Endodermal cell (in vitro differentiated cells): ENCODE results near the gene PAMR1. TPM values are rescaled to one million over a fixed set of nuclear protein-coding genes. Genes with fewer than 3 reads are reported as not detected.

Experiments
- DNase-seq: peaks from one replicate; pipeline ENCODE4 v3.0.0-alpha.2; 2017
- H3K27ac ChIP-seq: 2 replicates; pipeline ENCODE4 v1.5.1; 2013; ENCODE audit warnings: mild to moderate bottlenecking, low read depth, low read length, moderate library complexity
- H3K27me3 ChIP-seq: 2 replicates; pipeline ENCODE4 v1.6.1; 2013; ENCODE audit warnings: mild to moderate bottlenecking, low read length, moderate library complexity; ENCODE audit not compliant: insufficient read depth, control insufficient read depth, poor library complexity, severe bottlenecking
- H3K36me3 ChIP-seq: 2 replicates; pipeline ENCODE4 v1.7.0; 2013; ENCODE audit warnings: mild to moderate bottlenecking, low read length, moderate library complexity; ENCODE audit not compliant: control insufficient read depth, insufficient read depth
- H3K4me1 ChIP-seq: one replicate; pipeline ENCODE4 v1.7.0; 2013; ENCODE audit warnings: low read length; ENCODE audit not compliant: control insufficient read depth, insufficient read depth
- H3K4me3 ChIP-seq: 2 replicates; pipeline ENCODE4 v1.5.1; 2013; ENCODE audit warnings: mild to moderate bottlenecking, low read length, moderate library complexity
- H3K9ac ChIP-seq: 2 replicates; pipeline ENCODE4 v1.6.1; 2013; ENCODE audit warnings: mild to moderate bottlenecking, low read length, moderate library complexity; ENCODE audit not compliant: poor library complexity, severe bottlenecking; ENCODE audit errors: extremely low read depth
- H3K9me3 ChIP-seq: 2 replicates; pipeline ENCODE4 v1.6.1; 2013; ENCODE audit warnings: mild to moderate bottlenecking, low read length, moderate library complexity; ENCODE audit not compliant: control insufficient read depth
- H3K27ac Mint-ChIP-seq: 2 replicates; pipeline ENCODE4 v1.8.0; 2020; ENCODE audit warnings: mixed read lengths
- H3K27me3 Mint-ChIP-seq: 2 replicates; pipeline ENCODE4 v1.8.0; 2021; ENCODE audit warnings: mild to moderate bottlenecking, mixed read lengths; ENCODE audit not compliant: insufficient read depth
- H3K36me3 Mint-ChIP-seq: 2 replicates; pipeline ENCODE4 v1.8.0; 2020; ENCODE audit warnings: low read depth, mixed read lengths
- H3K4me1 Mint-ChIP-seq: 2 replicates; pipeline ENCODE4 v1.8.0; 2020; ENCODE audit warnings: mixed read lengths
- H3K4me3 Mint-ChIP-seq: 2 replicates; pipeline ENCODE4 v1.8.0; 2020; ENCODE audit warnings: mild to moderate bottlenecking, moderate library complexity, mixed read lengths
- H3K9me3 Mint-ChIP-seq: 2 replicates; pipeline ENCODE4 v1.8.0; 2020; ENCODE audit warnings: mild to moderate bottlenecking, mixed read lengths
- CTCF ChIP-seq: fragments of 200-600 bp; sonication (generic); conservative IDR thresholded peaks from 2 replicates; pipeline ENCODE4 v1.5.0; 2021; ENCODE audit warnings: antibody characterized with exemption, mild to moderate bottlenecking
- WGBS, 2 experiments: methylation state at CpG; one replicate each; pipeline versions ENCODE4 v1.1.5 to v1.1.7; 2013; ENCODE audit warnings: missing lambda C conversion rate in 2 of 2, mixed read lengths in 1 of 2; ENCODE audit not compliant: insufficient coverage in 1 of 2, insufficient read length in 1 of 2; 5-methylcytosine and 5-hydroxymethylcytosine counted together
- total RNA-seq, 2 donors: library from RNA; stranded (reverse); fragmentation: NEBNext Ultra II Directional in 1 of 2; extraction: Animal tissue kit (Norgen Biotek cat#: 25700) in 1 of 2; gene quantifications; 2 replicates in 1 of 2; 3 replicates in 1 of 2; pipeline ENCODE4 v1.2.1, GENCODE V29; 2021

PAMR1 gene
- total RNA-seq, 2 donors from 2014 or later: 55.3 to 79.0 TPM

- WGBS, 2 experiments: 70 to 94% methylated on average over 1 of the region's 1 CpG
- no peak overlapping the region for H3K27ac ChIP-seq
- peaks cover 6% of the 10 kb centered on the region for H3K36me3 Mint-ChIP-seq
These were observed 126.5 kb downstream of the PAMR1 start for GRCh38 chr11:35398881-35399280.

GRCh38 chr11:35394941-35395340, 130.5 kb downstream of the PAMR1 start:
- Mint-ChIP-seq H3K27me3 (peaks cover 21% of the 10 kb centered on the region), H3K36me3 (peaks cover 6% of the 10 kb centered on the region), H3K4me1 (peaks cover 5% of the 10 kb centered on the region)

More at GRCh38 chr11:35398881-35399280, 126.5 kb downstream of the PAMR1 start:
- no peak for DNase-seq
- Histone ChIP-seq H3K36me3 (peaks cover 6% of the 10 kb centered on the region), H3K27me3 (no peaks in the 10 kb centered on the region), H3K4me3 (peak overlapping the region; percentile 31), H3K9ac (no peak overlapping the region), H3K9me3 (peaks cover 37% of the 10 kb centered on the region), H3K4me1 (peaks cover 7% of the 10 kb centered on the region)
- Mint-ChIP-seq H3K9me3 (peaks cover 36% of the 10 kb centered on the region), H3K4me1 (peaks cover 24% of the 10 kb centered on the region), H3K27ac (no peak overlapping the region), H3K4me3 (no peak overlapping the region), H3K27me3 (peaks cover 8% of the 10 kb centered on the region)
- TF ChIP-seq CTCF: no peak

GRCh38 chr11:35393098-35393497, 132.3 kb downstream of the PAMR1 start:
- Histone ChIP-seq H3K9me3 (peaks cover 9% of the 10 kb centered on the region), H3K36me3 (no peaks in the 10 kb centered on the region), H3K4me1 (no peaks in the 10 kb centered on the region), H3K27me3 (no peaks in the 10 kb centered on the region), H3K4me3 (no peak overlapping the region), H3K27ac (no peak overlapping the region), H3K9ac (no peak overlapping the region)
- Mint-ChIP-seq H3K4me1 (peaks cover 5% of the 10 kb centered on the region), H3K9me3 (peaks cover 10% of the 10 kb centered on the region), H3K27me3 (peaks cover 20% of the 10 kb centered on the region), H3K36me3 (peaks cover 4% of the 10 kb centered on the region), H3K27ac (no peak overlapping the region), H3K4me3 (no peak overlapping the region)
- WGBS, 2 experiments: 78 to 93% methylated on average over 4 of the region's 4 CpGs
- TF ChIP-seq CTCF: no peak
- DNase-seq: no peak

More at GRCh38 chr11:35394941-35395340, 130.5 kb downstream of the PAMR1 start:
- H3K4me3 Mint-ChIP-seq: no peak overlapping the region
- TF ChIP-seq CTCF: no peak
- H3K36me3 ChIP-seq: peaks cover 6% of the 10 kb centered on the region
- H3K4me3 ChIP-seq: no peak overlapping the region
- WGBS, 2 experiments: 90% methylated on average over 5 of the region's 5 CpGs; no CpG with 5 or more reads in 1 of the 2 experiments
- no peak overlapping the region for H3K27ac ChIP-seq
- H3K4me1 ChIP-seq: no peaks in the 10 kb centered on the region
- DNase-seq: no peak
- no peak overlapping the region for H3K27ac Mint-ChIP-seq
- no peaks in the 10 kb centered on the region for H3K27me3 ChIP-seq
- peaks cover 25% of the 10 kb centered on the region for H3K9me3 Mint-ChIP-seq
- H3K9ac ChIP-seq: no peak overlapping the region
- H3K9me3 ChIP-seq: peaks cover 27% of the 10 kb centered on the region
